Measurements from ENCODE around the gene TMEM82. TPM values are rescaled to one million over a fixed set of nuclear protein-coding genes. Genes with fewer than 3 reads are reported as not detected.

Gene TMEM82
- total and polyA plus RNA-seq, 4 donors: not detected

DNA sequence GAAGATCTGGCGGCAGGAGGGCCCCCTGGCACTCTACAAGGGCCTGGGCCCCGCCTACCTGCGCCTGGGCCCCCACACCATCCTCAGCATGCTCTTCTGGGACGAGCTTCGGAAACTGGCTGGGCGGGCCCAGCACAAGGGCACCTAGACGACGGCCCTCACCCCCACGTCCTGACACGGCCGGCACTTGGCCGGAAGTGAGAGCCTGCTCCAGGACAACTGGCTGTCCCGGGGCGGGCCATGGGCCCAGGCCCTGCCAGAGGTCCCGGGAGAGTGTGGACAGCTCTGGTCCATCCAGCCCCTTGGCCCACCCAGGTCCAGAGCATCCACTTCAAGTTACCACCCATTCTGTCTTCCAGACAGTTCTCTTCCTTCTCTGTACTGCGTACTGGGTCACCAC lies 3.0 kb upstream of the TMEM82 start:
- no peak for ATAC-seq (ENCODE audit: insufficient read depth, low FRiP score)
- Histone ChIP-seq H3K4me1 (ENCODE audit: control insufficient read depth in 5 of 5, insufficient read depth in 5 of 5, low read length in 5 of 5) (peaks cover 0 to 14% (median 7%) of the 10 kb centered on the region in 5 donors), H3K27me3 (ENCODE audit: control insufficient read depth in 3 of 3, insufficient read depth in 3 of 3, low read length in 2 of 3) (no peaks in the 10 kb centered on the region), H3K36me3 (ENCODE audit: control insufficient read depth in 4 of 4, insufficient read depth in 4 of 4, low read length in 4 of 4) (peaks cover 0 to 6% (median 2%) of the 10 kb centered on the region in 4 donors), H3K9ac (ENCODE audit: insufficient read depth in 1 of 2, low read length in 2 of 2) (no peak overlapping the region), H3K4me3 (no peak overlapping the region), H3K9me3 (ENCODE audit: control insufficient read depth in 4 of 4, insufficient read depth in 3 of 4, low read length in 3 of 4) (no peaks in the 10 kb centered on the region), H3K27ac (ENCODE audit: low read depth in 1 of 2, low read length in 1 of 2) (peak overlapping the region in 1 of 2 donors; percentile 6)
- whole genome bisulfite sequencing, 2 donors: 72 to 82% methylated on average over 16 of the region's 16 CpGs
- no peak for DNase-seq
- TF ChIP-seq CTCF (IDR thresholded peaks at IDR 0.05; ENCODE audit: control extremely low read depth, extremely low read depth): no peak

DNA sequence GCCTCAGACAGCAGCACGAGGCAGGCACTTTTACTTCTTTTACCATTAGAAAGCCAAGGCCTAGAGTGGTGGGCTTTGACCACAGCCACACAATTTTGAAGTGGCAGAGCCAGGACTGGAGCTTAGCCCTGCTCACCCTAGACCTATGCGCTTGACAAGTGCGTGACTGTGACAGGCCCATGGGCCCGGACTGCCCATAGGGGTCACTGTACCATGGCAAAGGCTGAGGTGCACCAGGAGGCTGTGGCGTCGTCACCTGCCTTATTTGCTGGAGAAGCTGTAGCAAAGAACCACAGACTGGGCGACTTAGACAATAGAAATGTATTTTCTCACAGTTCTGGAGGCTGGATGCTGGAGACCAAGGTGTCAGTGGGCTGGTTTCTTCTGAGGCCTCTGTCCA lies 2.6 kb upstream of the TMEM82 start:
- Histone ChIP-seq H3K4me1 (ENCODE audit: control insufficient read depth in 5 of 5, insufficient read depth in 5 of 5, low read length in 5 of 5) (peaks cover 0 to 14% (median 6%) of the 10 kb centered on the region in 5 donors), H3K27ac (ENCODE audit: low read depth in 1 of 2, low read length in 1 of 2) (peak overlapping the region in 1 of 2 donors; percentile 1), H3K9me3 (ENCODE audit: control insufficient read depth in 4 of 4, insufficient read depth in 3 of 4, low read length in 3 of 4) (no peaks in the 10 kb centered on the region), H3K9ac (ENCODE audit: insufficient read depth in 1 of 2, low read length in 2 of 2) (no peak overlapping the region), H3K36me3 (ENCODE audit: control insufficient read depth in 4 of 4, insufficient read depth in 4 of 4, low read length in 4 of 4) (peaks cover 0 to 3% (median 0%) of the 10 kb centered on the region in 4 donors), H3K27me3 (ENCODE audit: control insufficient read depth in 3 of 3, insufficient read depth in 3 of 3, low read length in 2 of 3) (no peaks in the 10 kb centered on the region), H3K4me3 (no peak overlapping the region)
- no peak for TF ChIP-seq CTCF (IDR thresholded peaks at IDR 0.05; ENCODE audit: control extremely low read depth, extremely low read depth)
- ATAC-seq (ENCODE audit: insufficient read depth, low FRiP score) (no peak), DNase-seq (no peak)
- WGBS, 2 donors: 91% methylated on average over 7 of the region's 7 CpGs

DNA sequence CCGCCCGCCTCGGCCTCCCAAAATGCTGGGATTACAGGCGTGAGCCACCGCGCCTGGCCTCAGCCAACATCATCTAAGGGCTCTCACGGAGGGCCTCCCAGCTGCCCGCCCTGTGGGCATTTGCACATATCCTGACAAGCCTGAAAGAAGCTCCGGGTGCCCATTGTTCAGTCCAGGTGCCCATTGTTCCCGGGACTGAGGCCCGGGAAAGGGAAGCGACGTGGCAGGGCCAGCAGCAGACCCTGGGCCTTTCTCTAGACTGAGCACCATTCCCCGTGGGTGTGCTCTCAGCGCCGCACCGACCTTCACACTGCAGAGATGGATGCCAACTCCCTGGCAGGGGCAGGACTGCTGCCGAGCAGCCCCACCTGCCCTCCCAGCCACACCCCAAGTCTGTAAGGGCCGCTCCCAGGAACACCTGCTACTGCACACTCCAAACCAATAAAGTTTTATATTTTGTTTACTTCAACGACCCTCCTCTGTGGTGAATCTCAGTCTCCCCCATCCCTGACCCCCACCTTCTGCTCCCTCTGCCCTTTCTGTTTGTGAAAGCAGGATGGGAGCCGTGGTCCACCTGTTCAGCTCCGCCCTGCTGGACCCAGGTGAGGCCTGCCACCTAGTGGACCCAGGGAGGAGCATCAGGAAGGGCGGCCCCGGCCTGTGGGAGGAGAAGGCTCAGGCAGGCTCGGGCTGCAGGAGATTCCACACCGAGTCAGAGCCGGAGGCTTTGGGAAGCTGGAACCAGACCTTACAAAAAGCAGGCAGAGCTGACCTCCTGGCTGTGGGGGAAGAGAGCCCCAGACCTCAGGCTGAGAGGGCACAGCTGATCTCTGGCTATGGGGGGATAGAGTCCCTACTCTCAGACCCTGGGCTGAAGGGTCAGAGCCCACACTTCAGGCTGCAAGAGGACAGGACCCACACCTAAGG lies 1.1 kb upstream of the TMEM82 start:
- ATAC-seq (ENCODE audit: insufficient read depth, low FRiP score) (peak; percentile 59), DNase-seq (peak; percentile 68 to 80 (median 78))
- Histone ChIP-seq H3K9ac (ENCODE audit: insufficient read depth in 1 of 2, low read length in 2 of 2) (no peak overlapping the region), H3K27ac (ENCODE audit: low read depth in 1 of 2, low read length in 1 of 2) (no peak overlapping the region), H3K9me3 (ENCODE audit: control insufficient read depth in 4 of 4, insufficient read depth in 3 of 4, low read length in 3 of 4) (no peaks in the 10 kb centered on the region), H3K27me3 (ENCODE audit: control insufficient read depth in 3 of 3, insufficient read depth in 3 of 3, low read length in 2 of 3) (no peaks in the 10 kb centered on the region), H3K4me1 (ENCODE audit: control insufficient read depth in 5 of 5, insufficient read depth in 5 of 5, low read length in 5 of 5) (peaks cover 0 to 9% (median 5%) of the 10 kb centered on the region in 5 donors), H3K36me3 (ENCODE audit: control insufficient read depth in 4 of 4, insufficient read depth in 4 of 4, low read length in 4 of 4) (peaks cover 0 to 3% (median 0%) of the 10 kb centered on the region in 4 donors), H3K4me3 (no peak overlapping the region)
- TF ChIP-seq CTCF (IDR thresholded peaks at IDR 0.05; ENCODE audit: control extremely low read depth, extremely low read depth): peak; percentile 82
- 53 to 60% methylated on average over 27 of the region's 27 CpGs for WGBS, 2 donors
